ENCODE results near the gene AIG1.

The AIG1 gene

DNA sequence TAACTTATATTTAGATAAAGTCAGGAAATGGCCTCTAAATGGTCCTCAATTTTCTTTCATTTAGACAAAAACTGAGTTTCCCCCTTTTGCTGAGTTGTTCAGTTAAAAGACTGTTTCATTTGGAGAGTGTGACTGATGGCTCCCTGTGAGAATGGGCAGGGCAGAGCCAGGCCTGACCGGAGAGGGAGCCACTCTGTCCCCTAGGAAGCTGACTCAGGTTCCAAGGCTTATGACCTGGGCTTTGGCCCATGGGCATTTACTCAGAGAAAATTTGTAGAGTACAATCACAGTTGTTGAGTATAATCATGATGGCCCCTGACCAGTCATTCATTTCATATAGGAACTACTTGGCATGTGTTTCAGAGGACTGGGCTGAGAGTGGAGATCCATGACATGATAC lies 37.0 kb upstream of the AIG1 start:
- no peak for DNase-seq (ENCODE audit: low read depth)
- TF ChIP-seq CTCF (IDR thresholded peaks at IDR 0.05; ENCODE audit: low read length, missing control alignments): no peak
- H3K4me3 ChIP-seq (replicated peaks; ENCODE audit: low read depth, low read length): no peak overlapping the region

- H3K4me3 ChIP-seq (replicated peaks; ENCODE audit: low read depth, low read length): no peak overlapping the region
- DNase-seq (ENCODE audit: low read depth): no peak
- no peak for TF ChIP-seq CTCF (IDR thresholded peaks at IDR 0.05; ENCODE audit: low read length, missing control alignments)
Observed at GRCh38 chr6:143024977-143025376, 35.7 kb upstream of the AIG1 start.

DNA sequence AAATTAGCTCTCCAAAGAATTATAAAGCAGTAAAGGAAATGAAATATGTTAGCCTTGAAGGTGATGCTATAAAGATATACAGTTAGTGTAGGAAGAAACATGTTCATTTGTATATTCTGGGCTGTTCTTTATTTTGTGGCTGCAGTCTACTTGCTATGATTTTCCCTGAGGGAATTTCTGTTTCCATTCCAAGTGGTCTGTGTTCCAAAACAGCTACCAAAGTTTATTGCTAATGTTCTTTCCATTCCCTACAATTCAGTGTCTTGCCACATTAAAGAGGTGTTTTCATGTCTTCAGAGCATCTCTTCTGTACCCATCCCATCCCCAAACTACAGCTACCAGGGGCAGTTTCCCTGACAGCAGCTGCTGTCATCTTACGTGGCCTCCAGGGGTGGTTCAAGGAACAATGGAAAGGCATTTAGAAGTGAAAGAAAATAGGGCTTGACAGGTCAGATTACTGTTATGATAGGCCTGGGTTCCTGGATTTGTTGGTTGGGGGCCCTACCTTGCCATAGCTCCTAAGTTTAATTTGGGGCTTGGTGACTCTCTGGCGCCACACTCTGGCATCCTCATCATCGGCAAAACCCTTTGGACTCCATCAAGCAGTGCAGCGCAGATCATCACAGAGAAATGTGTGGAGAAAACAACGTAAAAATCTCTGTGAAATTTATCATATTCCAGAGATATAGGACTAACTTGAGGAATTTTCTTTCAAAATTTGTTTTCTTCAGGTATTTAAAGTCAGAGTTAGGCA lies 33.8 kb upstream of the AIG1 start:
- no peak overlapping the region for H3K4me3 ChIP-seq (replicated peaks; ENCODE audit: low read depth, low read length)
- TF ChIP-seq CTCF (IDR thresholded peaks at IDR 0.05; ENCODE audit: low read length, missing control alignments): peak; percentile 85
- DNase-seq (ENCODE audit: low read depth): peak; percentile 57

GRCh38 chr6:143034689-143035334 lies 25.9 kb upstream of the AIG1 start:
- no peak overlapping the region for H3K4me3 ChIP-seq (replicated peaks; ENCODE audit: low read depth, low read length)
- DNase-seq (ENCODE audit: low read depth): no peak
- no peak for TF ChIP-seq CTCF (IDR thresholded peaks at IDR 0.05; ENCODE audit: low read length, missing control alignments)

DNA sequence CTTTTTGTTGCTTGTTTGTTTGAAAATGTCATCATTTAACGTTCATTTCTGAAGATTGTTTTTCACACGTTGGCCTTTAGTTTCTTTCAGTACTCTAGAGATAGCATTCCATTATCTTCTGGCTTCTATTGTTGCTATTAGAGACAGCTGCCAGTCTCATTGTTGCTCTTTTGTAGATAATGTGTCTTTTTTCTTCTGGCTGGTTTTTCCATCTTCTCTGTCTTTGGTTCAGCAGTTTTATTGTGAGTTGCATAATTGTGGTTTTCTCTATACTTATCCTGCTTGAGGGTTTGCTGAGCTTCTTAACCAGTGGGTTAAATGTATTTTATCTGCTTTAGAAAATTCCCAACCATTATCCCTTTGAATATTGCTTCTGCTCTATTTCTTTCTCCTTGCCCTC lies 23.2 kb upstream of the AIG1 start:
- no peak for TF ChIP-seq CTCF (IDR thresholded peaks at IDR 0.05; ENCODE audit: low read length, missing control alignments)
- DNase-seq (ENCODE audit: low read depth): no peak
- H3K4me3 ChIP-seq (replicated peaks; ENCODE audit: low read depth, low read length): no peak overlapping the region

GRCh38 chr6:143038833-143039232 lies 21.9 kb upstream of the AIG1 start:
- H3K4me3 ChIP-seq (replicated peaks; ENCODE audit: low read depth, low read length): no peak overlapping the region
- no peak for TF ChIP-seq CTCF (IDR thresholded peaks at IDR 0.05; ENCODE audit: low read length, missing control alignments)
- DNase-seq (ENCODE audit: low read depth): no peak

DNA sequence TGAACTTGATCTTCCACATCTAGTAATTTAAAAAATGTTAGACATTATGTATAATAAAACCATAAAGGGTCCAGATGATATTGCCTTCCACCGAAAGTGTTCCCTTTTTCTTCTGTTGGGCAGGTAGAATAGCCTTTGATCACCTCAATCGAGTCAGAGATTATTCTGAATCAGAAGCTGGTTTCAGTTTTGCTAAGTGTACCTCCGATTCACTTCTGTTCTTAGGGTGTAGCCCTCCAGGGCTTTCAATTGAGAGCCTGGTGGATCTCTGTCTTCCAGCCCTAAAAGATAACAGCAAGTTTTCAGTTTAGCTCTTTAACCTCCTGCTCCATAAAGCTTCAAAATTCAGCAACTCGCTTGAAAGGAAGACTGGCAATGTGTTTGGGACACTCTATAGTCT lies 21.1 kb upstream of the AIG1 start:
- no peak overlapping the region for H3K4me3 ChIP-seq (replicated peaks; ENCODE audit: low read depth, low read length)
- no peak for DNase-seq (ENCODE audit: low read depth)
- no peak for TF ChIP-seq CTCF (IDR thresholded peaks at IDR 0.05; ENCODE audit: low read length, missing control alignments)
